Stimulated activated CD4-positive, alpha-beta T cell treated with anti-CD3 and anti-CD28 coated beads, Interleukin-1b, Interleukin-23, amount 100 ng/mL, for 48 hours (primary cell): Measurements from ENCODE around the gene SLC24A4.

Experiments used
- DNase-seq: peaks from one replicate; pipeline ENCODE4 v3.0.0-alpha.2; 2020

Gene SLC24A4

GRCh38 chr14:92441751-92442504 lies 119.0 kb downstream of the SLC24A4 start:
- no peak for DNase-seq

- DNase-seq: no peak
Observed at GRCh38 chr14:92443167-92443566, 120.2 kb downstream of the SLC24A4 start.

GRCh38 chr14:92443741-92444140 lies 120.8 kb downstream of the SLC24A4 start:
- no peak for DNase-seq

- DNase-seq: no peak
Observed at GRCh38 chr14:92446771-92447170, 123.8 kb downstream of the SLC24A4 start.

- no peak for DNase-seq
Observed at GRCh38 chr14:92447416-92448197, 124.6 kb downstream of the SLC24A4 start.

- DNase-seq: no peak
Observed at GRCh38 chr14:92448786-92449185, 125.8 kb downstream of the SLC24A4 start.

- no peak for DNase-seq
Observed at GRCh38 chr14:92449404-92450181, 126.6 kb downstream of the SLC24A4 start.

GRCh38 chr14:92450351-92451070 lies 127.5 kb downstream of the SLC24A4 start:
- DNase-seq: no peak

- no peak for DNase-seq
Observed at GRCh38 chr14:92451245-92451644, 128.3 kb downstream of the SLC24A4 start.

GRCh38 chr14:92451755-92452154 lies 128.8 kb downstream of the SLC24A4 start:
- DNase-seq: no peak

- DNase-seq: no peak
Observed at GRCh38 chr14:92452471-92452870, 129.5 kb downstream of the SLC24A4 start.

GRCh38 chr14:92453691-92454090 lies 130.7 kb downstream of the SLC24A4 start:
- no peak for DNase-seq

- no peak for DNase-seq
Observed at GRCh38 chr14:92455231-92455630, 132.3 kb downstream of the SLC24A4 start.

GRCh38 chr14:92456215-92457015 lies 133.4 kb downstream of the SLC24A4 start:
- DNase-seq: no peak

GRCh38 chr14:92457016-92457565 lies 134.1 kb downstream of the SLC24A4 start:
- no peak for DNase-seq

GRCh38 chr14:92458136-92459029 lies 135.4 kb downstream of the SLC24A4 start:
- DNase-seq: no peak

GRCh38 chr14:92459030-92459949 lies 136.3 kb downstream of the SLC24A4 start:
- no peak for DNase-seq

- no peak for DNase-seq
Observed at GRCh38 chr14:92459950-92460421, 137.0 kb downstream of the SLC24A4 start.

- no peak for DNase-seq
Observed at GRCh38 chr14:92460541-92460915, 137.6 kb downstream of the SLC24A4 start.
